Measurements from ENCODE around the gene YIPF1.

DNA sequence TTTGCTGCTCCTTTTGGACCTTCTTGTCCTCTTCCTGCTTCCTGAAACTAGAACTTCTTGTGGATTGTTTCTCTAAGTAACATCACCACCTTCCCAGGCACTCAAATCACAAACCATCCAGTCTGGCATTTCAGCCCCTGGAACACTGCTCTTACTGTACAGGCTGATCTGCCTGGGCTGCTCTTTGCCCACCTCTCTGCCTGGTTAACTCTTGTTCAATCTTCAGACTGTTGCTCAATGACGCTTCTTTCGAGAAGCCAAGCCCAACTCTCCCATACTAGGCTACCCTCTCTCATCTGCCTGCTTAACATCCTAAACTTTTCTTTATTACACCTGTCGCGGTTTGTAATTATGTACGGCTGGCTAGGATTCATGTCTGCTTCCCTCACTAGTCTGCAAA lies 5.0 kb upstream of the YIPF1 start:
- TF ChIP-seq, protein P1, sequence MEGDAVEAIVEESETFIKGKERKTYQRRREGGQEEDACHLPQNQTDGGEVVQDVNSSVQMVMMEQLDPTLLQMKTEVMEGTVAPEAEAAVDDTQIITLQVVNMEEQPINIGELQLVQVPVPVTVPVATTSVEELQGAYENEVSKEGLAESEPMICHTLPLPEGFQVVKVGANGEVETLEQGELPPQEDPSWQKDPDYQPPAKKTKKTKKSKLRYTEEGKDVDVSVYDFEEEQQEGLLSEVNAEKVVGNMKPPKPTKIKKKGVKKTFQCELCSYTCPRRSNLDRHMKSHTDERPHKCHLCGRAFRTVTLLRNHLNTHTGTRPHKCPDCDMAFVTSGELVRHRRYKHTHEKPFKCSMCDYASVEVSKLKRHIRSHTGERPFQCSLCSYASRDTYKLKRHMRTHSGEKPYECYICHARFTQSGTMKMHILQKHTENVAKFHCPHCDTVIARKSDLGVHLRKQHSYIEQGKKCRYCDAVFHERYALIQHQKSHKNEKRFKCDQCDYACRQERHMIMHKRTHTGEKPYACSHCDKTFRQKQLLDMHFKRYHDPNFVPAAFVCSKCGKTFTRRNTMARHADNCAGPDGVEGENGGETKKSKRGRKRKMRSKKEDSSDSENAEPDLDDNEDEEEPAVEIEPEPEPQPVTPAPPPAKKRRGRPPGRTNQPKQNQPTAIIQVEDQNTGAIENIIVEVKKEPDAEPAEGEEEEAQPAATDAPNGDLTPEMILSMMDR (IDR thresholded peaks at IDR 0.05; ENCODE audit: low read length): no peak
- no peak for TF ChIP-seq EZH2 (optimal IDR thresholded peaks at IDR 0.05; ENCODE audit: low read depth, low read length)
